ENCODE data around the gene OPRM1. TPM values are rescaled to one million over a fixed set of nuclear protein-coding genes. Genes with fewer than 3 reads are reported as not detected.

The OPRM1 gene
- total and polyA plus RNA-seq, 2 of the 8 experiments (the other 6 are each of a cell fraction or from before 2014, with no cell fraction given) = not detected

- TF ChIP-seq SP2 (IDR thresholded peaks at IDR 0.05; ENCODE audit: low read length) (no peak), RXRA (IDR thresholded peaks at IDR 0.05; ENCODE audit: insufficient read depth, low read depth, low read length) (no peak), CHD7 (IDR thresholded peaks at IDR 0.05; ENCODE audit: insufficient replicate concordance, low read length) (no peak), SUZ12 (IDR thresholded peaks at IDR 0.05; ENCODE audit: low read length) (no peak), TCF12 (IDR thresholded peaks at IDR 0.05; ENCODE audit: low read depth, low read length) (no peak), CHD2 (IDR thresholded peaks at IDR 0.05; ENCODE audit: low read length) (no peak), SP4 (IDR thresholded peaks at IDR 0.05; ENCODE audit: low read length) (no peak), SRF (IDR thresholded peaks at IDR 0.05; ENCODE audit: low read depth, low read length) (no peak), KDM5A (IDR thresholded peaks at IDR 0.05; ENCODE audit: low read length) (no peak), SP1 (IDR thresholded peaks at IDR 0.05; ENCODE audit: low read depth, low read length) (no peak), BRCA1 (IDR thresholded peaks at IDR 0.05; ENCODE audit: low read depth, low read length) (no peak), CBX5 (IDR thresholded peaks at IDR 0.05; ENCODE audit: low read depth, low read length) (no peak), EGR1 (IDR thresholded peaks at IDR 0.05; ENCODE audit: borderline replicate concordance, low read depth, low read length) (no peak), CEBPB (IDR thresholded peaks at IDR 0.05; ENCODE audit: low read depth, low read length) (no peak), POLR2A (IDR thresholded peaks at IDR 0.05; ENCODE audit: control extremely low read depth in 1 of 2, low read depth in 2 of 2, low read length in 2 of 2) (no peak)
These were observed 127.1 kb downstream of the OPRM1 start (continued) for GRCh38 chr6:154166140-154166539.

All from H1 (cell line).